Esophagus muscularis mucosa (tissue), 4 donors: ENCODE results near the gene DGKD. TPM values are rescaled to one million over a fixed set of nuclear protein-coding genes. Genes with fewer than 3 reads are reported as not detected.

Experiments
- DNase-seq: peaks from one replicate; pipeline ENCODE4 v3.0.0-alpha.2; 2017; ENCODE audit errors: extremely low spot score
- H3K27ac ChIP-seq, 4 donors: fragments of 200-600 bp; sonication (generic); replicated peaks in 1 of 4; 1 replicate in 3 of 4; 2 replicates in 1 of 4; pipeline ENCODE4 v1.5.1; 2016 to 2019; ENCODE audit warnings: mild to moderate bottlenecking in 1 of 4
- H3K27me3 ChIP-seq, 4 donors: fragments of 200-600 bp; sonication (generic); one replicate each; pipeline versions ENCODE4 v1.5.1 to v1.6.0; 2016 to 2019
- H3K36me3 ChIP-seq, 4 donors: fragments of 200-600 bp; sonication (generic); one replicate each; pipeline ENCODE4 v1.5.1; 2016 to 2019
- H3K4me1 ChIP-seq, 4 donors: fragments of 200-600 bp; sonication (generic); one replicate each; pipeline ENCODE4 v1.5.1; 2016 to 2019
- H3K4me3 ChIP-seq, 4 donors: fragments of 200-600 bp; sonication (generic); 1 replicate in 2 of 4; 2 replicates in 2 of 4; pipeline ENCODE4 v1.5.1; 2016 to 2019; ENCODE audit warnings: mild to moderate bottlenecking in 4 of 4, moderate library complexity in 1 of 4
- H3K9me3 ChIP-seq, 4 donors: fragments of 200-600 bp; sonication (generic); 1 replicate in 3 of 4; 2 replicates in 1 of 4; pipeline ENCODE4 v1.5.1; 2016 to 2019
- CTCF ChIP-seq, 3 experiments: fragments of 200-600 bp in 2 of 3; fragments of 450-650 bp in 1 of 3; sonication (generic) in 2 of 3; IDR thresholded peaks; one replicate each; pipeline ENCODE4 v1.5.1; 2017 to 2019; ENCODE audit warnings: antibody characterized with exemption in 3 of 3, mild to moderate bottlenecking in 2 of 3, moderate library complexity in 1 of 3
- EP300 ChIP-seq: sonication (generic); formaldehyde crosslinking; IDR thresholded peaks from one replicate; pipeline ENCODE4 v1.6.1; 2017; ENCODE audit warnings: antibody characterized with exemption
- POLR2A ChIP-seq: fragments of 450-650 bp; IDR thresholded peaks from one replicate; pipeline ENCODE4 v1.6.1; 2017; ENCODE audit warnings: antibody characterized with exemption, moderate library complexity, mild to moderate bottlenecking, low read depth
- POLR2AphosphoS5 ChIP-seq, 2 donors: sonication (generic); formaldehyde crosslinking; IDR thresholded peaks; one replicate each; pipeline ENCODE4 v1.6.1; 2017; ENCODE audit warnings: antibody characterized with exemption in 2 of 2
- WGBS: methylation state at CpG from one replicate; pipeline ENCODE4 v1.1.5; 2018; 5-methylcytosine and 5-hydroxymethylcytosine counted together
- intact Hi-C: fragments of 100-400 bp; cut with DNase I; formaldehyde crosslinking; loops from one replicate; pipeline ENCODE4 v1.15.1; 2023
- total RNA-seq, 4 donors: library from RNA; depleted of rRNA; stranded (reverse); fragments of >200 nt; gene quantifications; one replicate each; pipeline versions ENCODE4 v1.1.0 to v1.2.1, GENCODE V29; 2016

Gene DGKD
- total RNA-seq, 4 donors from 2014 or later = 11.6 to 16.1 (median 13.3) TPM

- Histone ChIP-seq H3K9me3 (no peaks in the 10 kb centered on the region), H3K4me1 (no peaks in the 10 kb centered on the region), H3K27me3 (no peaks in the 10 kb centered on the region), H3K4me3 (no peak overlapping the region), H3K36me3 (peaks cover 45 to 100% (median 97%) of the 10 kb centered on the region in 4 donors), H3K27ac (no peak overlapping the region)
- no peak for DNase-seq
- intact Hi-C loops = no loop called here
- TF ChIP-seq POLR2AphosphoS5 (IDR thresholded peaks at IDR 0.05) = no peak
- no peak for TF ChIP-seq CTCF (IDR thresholded peaks at IDR 0.05)
- TF ChIP-seq EP300 = no peak
- no peak for TF ChIP-seq POLR2A
- 93% methylated on average over 11 of the region's 11 CpGs for WGBS
Measured at GRCh38 chr2:233456111-233456510, 101.8 kb downstream of the DGKD start.

- H3K27me3 ChIP-seq = no peaks in the 10 kb centered on the region
- intact Hi-C loops = no loop called here
- no peak for DNase-seq
- TF ChIP-seq POLR2A = no peak
- no peak for TF ChIP-seq CTCF (IDR thresholded peaks at IDR 0.05)
- TF ChIP-seq POLR2AphosphoS5 (IDR thresholded peaks at IDR 0.05) = no peak
- no peak for TF ChIP-seq EP300
- H3K27ac ChIP-seq = no peak overlapping the region
- no peaks in the 10 kb centered on the region for H3K4me1 ChIP-seq
- WGBS = 93% methylated on average over 5 of the region's 5 CpGs
- peaks cover 41 to 100% (median 98%) of the 10 kb centered on the region in 4 donors for H3K36me3 ChIP-seq
- H3K4me3 ChIP-seq = no peak overlapping the region
- H3K9me3 ChIP-seq = no peaks in the 10 kb centered on the region
Measured at GRCh38 chr2:233456934-233457333, 102.6 kb downstream of the DGKD start.

- Histone ChIP-seq H3K4me1 (no peaks in the 10 kb centered on the region), H3K27me3 (no peaks in the 10 kb centered on the region), H3K27ac (no peak overlapping the region), H3K4me3 (no peak overlapping the region), H3K36me3 (peaks cover 41 to 100% (median 98%) of the 10 kb centered on the region in 4 donors), H3K9me3 (no peaks in the 10 kb centered on the region)
- no peak for DNase-seq
- TF ChIP-seq CTCF (IDR thresholded peaks at IDR 0.05) (no peak), POLR2AphosphoS5 (IDR thresholded peaks at IDR 0.05) (no peak), EP300 (no peak), POLR2A (no peak)
- 92% methylated on average over 5 of the region's 5 CpGs for WGBS
- intact Hi-C loops = no loop called here
Measured at GRCh38 chr2:233457356-233457755, 103.1 kb downstream of the DGKD start.

- H3K36me3 ChIP-seq = peaks cover 49 to 100% (median 98%) of the 10 kb centered on the region in 4 donors
- H3K27ac ChIP-seq = no peak overlapping the region
- H3K9me3 ChIP-seq = no peaks in the 10 kb centered on the region
- intact Hi-C loops = no loop called here
- DNase-seq = no peak
- TF ChIP-seq EP300 (no peak), POLR2A (no peak), CTCF (IDR thresholded peaks at IDR 0.05) (no peak), POLR2AphosphoS5 (IDR thresholded peaks at IDR 0.05) (no peak)
- H3K4me3 ChIP-seq = no peak overlapping the region
- H3K27me3 ChIP-seq = no peaks in the 10 kb centered on the region
- WGBS = 95% methylated on average over 15 of the region's 20 CpGs
- no peaks in the 10 kb centered on the region for H3K4me1 ChIP-seq
Measured at GRCh38 chr2:233458031-233458610, 103.8 kb downstream of the DGKD start.

GRCh38 chr2:233458826-233459225 lies 104.5 kb downstream of the DGKD start:
- H3K4me1 ChIP-seq = no peaks in the 10 kb centered on the region
- H3K4me3 ChIP-seq = no peak overlapping the region
- DNase-seq = no peak
- intact Hi-C loops = no loop called here
- H3K27me3 ChIP-seq = no peaks in the 10 kb centered on the region
- WGBS = 100% methylated on average over 1 of the region's 8 CpGs
- H3K27ac ChIP-seq = no peak overlapping the region
- H3K36me3 ChIP-seq = peaks cover 46 to 100% (median 98%) of the 10 kb centered on the region in 4 donors
- no peak for TF ChIP-seq CTCF (IDR thresholded peaks at IDR 0.05)
- TF ChIP-seq POLR2AphosphoS5 (IDR thresholded peaks at IDR 0.05) = no peak
- TF ChIP-seq EP300 = no peak
- no peak for TF ChIP-seq POLR2A
- no peaks in the 10 kb centered on the region for H3K9me3 ChIP-seq
